ELF-1 (cell line): ENCODE data around the gene IFNG-AS1.

ENCODE experiments used
- DNase-seq: peaks from one replicate; pipeline ENCODE4 v3.0.0-alpha.2; 2016; ENCODE audit warnings: low read depth, low spot score

Gene IFNG-AS1

GRCh38 chr12:67994046-67994445 is 4.8 kb downstream of the IFNG-AS1 start:
- no peak for DNase-seq

- no peak for DNase-seq
Measured at GRCh38 chr12:67996347-67996746, 7.1 kb downstream of the IFNG-AS1 start.

- DNase-seq = no peak
Measured at GRCh38 chr12:67998379-67998778, 9.1 kb downstream of the IFNG-AS1 start.

GRCh38 chr12:67999244-67999643 is 10.0 kb downstream of the IFNG-AS1 start:
- no peak for DNase-seq

- no peak for DNase-seq
Measured at GRCh38 chr12:68001486-68002466, 12.5 kb downstream of the IFNG-AS1 start.

- no peak for DNase-seq
Measured at GRCh38 chr12:68003777-68004176, 14.5 kb downstream of the IFNG-AS1 start.

- DNase-seq = no peak
Measured at GRCh38 chr12:68007033-68007432, 17.8 kb downstream of the IFNG-AS1 start.

- DNase-seq = no peak
Measured at GRCh38 chr12:68007466-68007865, 18.2 kb downstream of the IFNG-AS1 start.

GRCh38 chr12:68011206-68011881 is 22.1 kb downstream of the IFNG-AS1 start:
- DNase-seq = no peak

GRCh38 chr12:68011882-68012207 is 22.6 kb downstream of the IFNG-AS1 start:
- no peak for DNase-seq

GRCh38 chr12:68012712-68013111 is 23.5 kb downstream of the IFNG-AS1 start:
- DNase-seq = no peak

GRCh38 chr12:68013181-68013580 is 23.9 kb downstream of the IFNG-AS1 start:
- no peak for DNase-seq

GRCh38 chr12:68016136-68016535 is 26.9 kb downstream of the IFNG-AS1 start:
- DNase-seq = no peak

- DNase-seq = no peak
Measured at GRCh38 chr12:68018315-68018714, 29.1 kb downstream of the IFNG-AS1 start.

- no peak for DNase-seq
Measured at GRCh38 chr12:68020049-68020448, 30.8 kb downstream of the IFNG-AS1 start.

- no peak for DNase-seq
Measured at GRCh38 chr12:68020699-68021098, 31.5 kb downstream of the IFNG-AS1 start.

- no peak for DNase-seq
Measured at GRCh38 chr12:68028647-68029046, 39.4 kb downstream of the IFNG-AS1 start.

- DNase-seq = no peak
Measured at GRCh38 chr12:68030248-68030647, 41.0 kb downstream of the IFNG-AS1 start.

- no peak for DNase-seq
Measured at GRCh38 chr12:68031174-68031573, 41.9 kb downstream of the IFNG-AS1 start.

- no peak for DNase-seq
Measured at GRCh38 chr12:68031881-68032739, 42.9 kb downstream of the IFNG-AS1 start.

GRCh38 chr12:68034567-68034966 is 45.3 kb downstream of the IFNG-AS1 start:
- DNase-seq = no peak

GRCh38 chr12:68036642-68037041 is 47.4 kb downstream of the IFNG-AS1 start:
- DNase-seq = no peak
